H1 (cell line): ENCODE results near the gene SEL1L. TPM values are rescaled to one million over a fixed set of nuclear protein-coding genes. Genes with fewer than 3 reads are reported as not detected.

ENCODE experiments used
- CTCF ChIA-PET: fragments of 300-600 bp; sonication (Branson Sonifier 250); formaldehyde crosslinking; loops from one replicate; lab custom pipeline; 2021; ENCODE audit not compliant: partially characterized antibody; lab: Charles Lee
- POLR2A ChIA-PET: fragments of 300-600 bp; sonication (Branson Sonifier 250); formaldehyde crosslinking; loops from one replicate; lab custom pipeline; 2021; ENCODE audit warnings: inconsistent platforms; ENCODE audit not compliant: partially characterized antibody; lab: Charles Lee
- DNase-seq, 2 experiments: peaks; one replicate each; pipeline versions ENCODE4 v3.0.0 to v3.0.0-alpha.2; 2010 to 2022; ENCODE audit warnings: low spot score in 2 of 2, low read depth in 1 of 2, mixed read lengths in 1 of 2
- FAIRE-seq: peaks from 2 replicates; lab custom pipeline; 2011; peaks lifted over from hg19 to GRCh38; lab: Jason Lieb, UNC
- H2AFZ ChIP-seq: 2 replicates; pipeline ENCODE4 v1.8.1; 2012; ENCODE audit warnings: low read length, inconsistent platforms
- H2AK5ac ChIP-seq: 2 replicates; pipeline ENCODE4 v1.6.1; 2013; ENCODE audit warnings: low read depth, low read length
- H2BK120ac ChIP-seq: replicated peaks from 2 replicates; pipeline ENCODE3; 2013; ENCODE audit warnings: low read depth, low read length, inconsistent platforms
- H2BK12ac ChIP-seq: 2 replicates; pipeline ENCODE4 v1.6.1; 2013; ENCODE audit warnings: low read depth, low read length
- H2BK15ac ChIP-seq: 2 replicates; pipeline ENCODE4 v1.6.1; 2013; ENCODE audit warnings: low read length
- H2BK20ac ChIP-seq: 2 replicates; pipeline ENCODE4 v1.6.1; 2013; ENCODE audit warnings: low read length
- H2BK5ac ChIP-seq: 2 replicates; pipeline ENCODE4 v1.6.1; 2013; ENCODE audit warnings: low read depth, low read length
- H3K14ac ChIP-seq: 2 replicates; pipeline ENCODE4 v1.6.1; 2013; ENCODE audit warnings: inconsistent platforms; ENCODE audit not compliant: insufficient read length
- H3K18ac ChIP-seq: 2 replicates; pipeline ENCODE4 v1.6.1; 2013; ENCODE audit warnings: low read length; ENCODE audit errors: extremely low read depth
- H3K23ac ChIP-seq: 2 replicates; pipeline ENCODE4 v1.6.1; 2013; ENCODE audit warnings: inconsistent platforms; ENCODE audit not compliant: insufficient read length
- H3K23me2 ChIP-seq: 2 replicates; pipeline ENCODE4 v1.6.1; 2013; ENCODE audit warnings: low read depth, low read length
- H3K27ac ChIP-seq: 2 replicates; pipeline ENCODE4 v1.6.1; 2011; ENCODE audit warnings: low read depth, low read length, inconsistent platforms
- H3K27me3 ChIP-seq, 4 experiments: replicated peaks in 1 of 4; 1 replicate in 1 of 4; 2 replicates in 3 of 4; pipeline versions ENCODE4 v1.6.1 to v1.8.1; 2011 to 2013; ENCODE audit warnings: low read length in 3 of 4, mild to moderate bottlenecking in 3 of 4, inconsistent platforms in 2 of 4, mixed read lengths in 2 of 4, moderate library complexity in 1 of 4; ENCODE audit not compliant: control insufficient read depth in 3 of 4, insufficient read depth in 3 of 4; ENCODE audit errors: extremely low read depth in 1 of 4
- H3K36me3 ChIP-seq, 4 experiments: 2 replicates each; pipeline versions ENCODE4 v1.6.1 to v1.8.1; 2011 to 2013; ENCODE audit warnings: mild to moderate bottlenecking in 4 of 4, low read length in 3 of 4, moderate library complexity in 2 of 4, control low read depth in 1 of 4, inconsistent platforms in 1 of 4; ENCODE audit not compliant: insufficient read depth in 4 of 4, control insufficient read depth in 2 of 4
- H3K4ac ChIP-seq: replicated peaks from 2 replicates; pipeline ENCODE3; 2013; ENCODE audit warnings: low read length, low read depth, mixed read lengths, inconsistent platforms; ENCODE audit not compliant: insufficient read length
- H3K4me1 ChIP-seq, 4 experiments: replicated peaks in 1 of 4; 1 replicate in 1 of 4; 2 replicates in 3 of 4; pipeline versions ENCODE4 v1.6.1 to v1.8.1; 2011 to 2013; ENCODE audit warnings: low read length in 3 of 4, inconsistent platforms in 2 of 4, mixed read lengths in 1 of 4; ENCODE audit not compliant: insufficient read depth in 4 of 4, control insufficient read depth in 3 of 4
- H3K4me2 ChIP-seq, 2 experiments: 2 replicates each; pipeline versions ENCODE4 v1.6.1 to v1.8.1; 2011 to 2013; ENCODE audit warnings: low read depth in 2 of 2, low read length in 2 of 2, control low read depth in 1 of 2, inconsistent platforms in 1 of 2, mild to moderate bottlenecking in 1 of 2; ENCODE audit not compliant: insufficient read depth in 1 of 2
- H3K4me3 ChIP-seq, 4 experiments: fragments of 200-600, 300-600 bp in 1 of 4; sonication (generic), shearing (Covaris generic), sonication (Bioruptor Twin) in 1 of 4; 2 replicates each; pipeline versions ENCODE4 v1.5.1 to v1.8.1; 2011 to 2016; ENCODE audit warnings: low read length in 4 of 4, low read depth in 3 of 4, control low read depth in 2 of 4, inconsistent platforms in 2 of 4, mild to moderate bottlenecking in 2 of 4, mixed read lengths in 1 of 4, moderate library complexity in 1 of 4; ENCODE audit not compliant: insufficient read depth in 2 of 4; ENCODE audit errors: extremely low read depth in 1 of 4
- H3K56ac ChIP-seq: replicated peaks from 2 replicates; pipeline ENCODE3; 2013; ENCODE audit warnings: low read depth, mild to moderate bottlenecking, mixed read lengths, low read length, inconsistent platforms; ENCODE audit not compliant: insufficient read length
- H3K79me1 ChIP-seq: 2 replicates; pipeline ENCODE4 v1.6.1; 2013; ENCODE audit warnings: low read depth, low read length, control low read depth
- H3K79me2 ChIP-seq, 2 experiments: 2 replicates each; pipeline versions ENCODE4 v1.6.1 to v1.8.1; 2012 to 2013; ENCODE audit warnings: low read length in 2 of 2, mild to moderate bottlenecking in 2 of 2, inconsistent platforms in 1 of 2; ENCODE audit not compliant: insufficient read depth in 2 of 2, control insufficient read depth in 1 of 2
- H3K9ac ChIP-seq, 4 experiments: replicated peaks in 1 of 4; 1 replicate in 1 of 4; 2 replicates in 3 of 4; pipeline versions ENCODE4 v1.6.1 to v1.8.1; 2011 to 2013; ENCODE audit warnings: low read depth in 3 of 4, low read length in 3 of 4, control low read depth in 2 of 4, mild to moderate bottlenecking in 2 of 4, moderate library complexity in 2 of 4, inconsistent platforms in 1 of 4; ENCODE audit errors: extremely low read depth in 1 of 4
- H3K9me3 ChIP-seq, 2 experiments: 2 replicates each; pipeline versions ENCODE4 v1.6.1 to v1.8.1; 2012 to 2013; ENCODE audit warnings: mild to moderate bottlenecking in 2 of 2, moderate library complexity in 2 of 2, control low read depth in 1 of 2, inconsistent platforms in 1 of 2, low read depth in 1 of 2, low read length in 1 of 2, mixed read lengths in 1 of 2; ENCODE audit not compliant: insufficient read depth in 2 of 2
- H4K20me1 ChIP-seq, 2 experiments: replicated peaks in 1 of 2; 2 replicates each; pipeline versions ENCODE3 to v1.8.1; 2011 to 2013; ENCODE audit warnings: inconsistent platforms in 2 of 2, low read length in 2 of 2, mild to moderate bottlenecking in 1 of 2; ENCODE audit not compliant: insufficient read depth in 2 of 2, control insufficient read depth in 1 of 2
- H4K5ac ChIP-seq: 2 replicates; pipeline ENCODE4 v1.6.1; 2013; ENCODE audit warnings: low read length, low read depth, mixed read lengths, inconsistent platforms; ENCODE audit not compliant: insufficient read length
- H4K8ac ChIP-seq: 2 replicates; pipeline ENCODE4 v1.8.0; 2013; ENCODE audit warnings: mild to moderate bottlenecking, moderate library complexity, low read length, inconsistent platforms; ENCODE audit not compliant: insufficient read depth; ENCODE audit errors: extremely low read depth
- H4K91ac ChIP-seq: replicated peaks from 2 replicates; pipeline ENCODE3; 2013; ENCODE audit warnings: low read length, mixed read lengths, inconsistent platforms; ENCODE audit not compliant: insufficient read length
- EZH2 ChIP-seq: fragments of 200-600 bp; sonication (generic); IDR thresholded peaks from 2 replicates; pipeline ENCODE4 v1.7.1; 2012; ENCODE audit warnings: low read depth, mild to moderate bottlenecking, moderate library complexity, low read length, inconsistent platforms; ENCODE audit not compliant: severe bottlenecking
- KDM5A ChIP-seq: fragments of 200-600 bp; IDR thresholded peaks from 2 replicates; pipeline ENCODE4 v1.7.1; 2012; ENCODE audit warnings: mild to moderate bottlenecking, low read length, inconsistent platforms, mixed read lengths
- WGBS, 2 experiments: shearing (Covaris generic) in 1 of 2; methylation state at CpG; one replicate each; pipeline versions ENCODE4 v1.1.6 to v1.1.7; 2013 to 2015; ENCODE audit warnings: low lambda C conversion rate in 2 of 2, mixed read lengths in 2 of 2, inconsistent platforms in 1 of 2, low coverage in 1 of 2, missing lambda C conversion rate in 1 of 2; ENCODE audit not compliant: insufficient replicate concordance in 2 of 2, insufficient coverage in 1 of 2, insufficient read length in 1 of 2; ENCODE audit errors: extremely low coverage in 1 of 2, missing lambda C conversion rate in 1 of 2; 5-methylcytosine and 5-hydroxymethylcytosine counted together
- polyA plus RNA-seq, 7 experiments: library from polyadenylated mRNA; depleted of rRNA in 3 of 7; stranded (reverse) in 5 of 7; unstranded in 2 of 7; fragments of >200 nt in 5 of 7; fragments of 200-250 nt in 2 of 7; gene quantifications; 1 replicate in 5 of 7; 2 replicates in 1 of 7; 4 replicates in 1 of 7; pipeline versions ENCODE4 v1.2.1 to v1.2.3, GENCODE V29; 2011 to 2013; ENCODE audit warnings: missing spikeins in 2 of 7, mixed read lengths in 2 of 7
- total RNA-seq: library from RNA; stranded (reverse); fragmentation: NEBNext Ultra II Directional; extraction: Animal tissue kit (Norgen Biotek cat#: 25700); gene quantifications from 2 replicates; pipeline ENCODE4 v1.2.1, GENCODE V29; 2021

The SEL1L gene
- total and polyA plus RNA-seq, 2 of the 8 experiments (the other 6 are each of a cell fraction or from before 2014, with no cell fraction given), result 4.3 to 34.9 TPM

DNA sequence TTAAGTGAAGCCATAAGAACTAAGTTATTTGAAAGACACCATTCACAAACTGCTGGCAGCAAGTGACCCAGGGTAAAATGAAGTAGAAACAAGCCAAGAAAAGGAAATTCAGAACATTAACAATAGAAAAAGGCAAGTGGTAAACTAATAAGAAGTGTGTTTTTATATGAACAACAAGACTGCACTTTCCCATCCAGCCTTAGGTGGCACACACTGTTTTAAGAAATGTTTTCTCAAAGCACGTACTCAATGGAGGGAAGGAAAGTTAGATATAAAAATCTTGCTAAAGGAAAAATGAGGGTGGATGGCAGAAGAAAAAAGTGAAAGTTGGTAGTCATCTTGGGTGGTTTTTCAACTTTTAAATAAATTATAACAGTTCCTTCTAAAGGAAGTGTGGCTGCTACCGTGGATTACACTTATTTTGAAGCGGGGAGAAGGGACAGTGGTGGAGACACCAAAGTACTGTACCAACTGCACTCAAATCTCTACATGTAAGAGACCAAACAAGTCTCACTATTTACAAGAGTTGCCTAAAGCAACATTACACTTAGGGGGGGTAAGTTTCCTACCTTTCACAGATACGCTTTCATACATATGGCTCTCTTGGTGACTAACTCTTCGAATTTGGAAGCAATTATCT lies 58.8 kb downstream of the SEL1L start:
- no peak overlapping the region for H3K27ac ChIP-seq
- no peak for FAIRE-seq
- ChIA-PET CTCF (no interaction called here), POLR2A (no interaction called here)
- no peak overlapping the region for H2BK15ac ChIP-seq
- H3K4me3 ChIP-seq, result no peak overlapping the region
- H3K23ac ChIP-seq, result no peak overlapping the region
- no peaks in the 10 kb centered on the region for H3K27me3 ChIP-seq
- H3K14ac ChIP-seq, result no peak overlapping the region
- H4K91ac ChIP-seq, result no peak overlapping the region
- no peaks in the 10 kb centered on the region for H3K79me2 ChIP-seq
- TF ChIP-seq EZH2 (no peak), KDM5A (no peak)
- H2BK20ac ChIP-seq, result no peak overlapping the region
- no peak overlapping the region for H4K5ac ChIP-seq
- H3K36me3 ChIP-seq, result peaks cover 3 to 31% (median 18%) of the 10 kb centered on the region in 4 experiments; a peak in 6 of 8 replicates
- H4K20me1 ChIP-seq, result no peaks in the 10 kb centered on the region
- 92% methylated on average over 5 of the region's 5 CpGs; no CpG with 5 or more reads in 1 of the 2 experiments for WGBS, 2 experiments
- H3K56ac ChIP-seq, result no peak overlapping the region
- no peak overlapping the region for H2AK5ac ChIP-seq
- H3K4me2 ChIP-seq, result no peak overlapping the region
- no peak overlapping the region for H2BK120ac ChIP-seq
- no peak overlapping the region for H3K4ac ChIP-seq
- no peak for DNase-seq
- H3K23me2 ChIP-seq, result no peaks in the 10 kb centered on the region
- H3K18ac ChIP-seq, result no peak overlapping the region
- no peaks in the 10 kb centered on the region for H3K4me1 ChIP-seq
- no peak overlapping the region for H2AFZ ChIP-seq
- no peak overlapping the region for H2BK12ac ChIP-seq
- H4K8ac ChIP-seq, result no peak overlapping the region
- H3K9ac ChIP-seq, result no peak overlapping the region
- no peaks in the 10 kb centered on the region for H3K79me1 ChIP-seq
- H2BK5ac ChIP-seq, result no peak overlapping the region
- no peaks in the 10 kb centered on the region for H3K9me3 ChIP-seq
